ENCODE results near the gene ZNF329. TPM values are rescaled to one million over a fixed set of nuclear protein-coding genes. Genes with fewer than 3 reads are reported as not detected.
A peak's percentile ranks its signal among the peaks of the same experiment; 100 is the strongest.

The ZNF329 gene
- total and polyA plus RNA-seq, 2 of the 13 experiments (the other 11 are each of a cell fraction or from before 2014, with no cell fraction given), result 3.8 to 9.6 TPM

- TF ChIP-seq NFRKB (IDR thresholded peaks at IDR 0.05), result no peak
- TF ChIP-seq BORCS8-MEF2B (CRISPR knock-in tag; IDR thresholded peaks at IDR 0.05), result peak; percentile 17; the same call in 1 of the 2 replicates
- TF ChIP-seq REST (IDR thresholded peaks at IDR 0.05; ENCODE audit: borderline replicate concordance in 1 of 2, low read depth in 1 of 2, low read length in 2 of 2), result no peak; a peak in 1 of 4 replicates
- TF ChIP-seq PHF5A (CRISPR knock-in tag; IDR thresholded peaks at IDR 0.05; ENCODE audit: low read depth, unreplicated experiment), result no peak
- peak; percentile 56; the same call in 1 of the 2 replicates for TF ChIP-seq PPARG (CRISPR knock-in tag; conservative IDR thresholded peaks at IDR 0.05)
- peak; percentile 97; the same call in 1 of the 2 replicates for TF ChIP-seq SMAD1 (CRISPR knock-in tag; IDR thresholded peaks at IDR 0.05; ENCODE audit: borderline replicate concordance, low read depth)
- no peak for TF ChIP-seq HNRNPH1 (optimal IDR thresholded peaks at IDR 0.05; ENCODE audit: low read depth, low read length)
- peak; percentile 70; the same call in 1 of the 2 replicates for TF ChIP-seq ZNF605 (CRISPR knock-in tag; IDR thresholded peaks at IDR 0.05)
- no peak for TF ChIP-seq MZF1 (CRISPR knock-in tag; IDR thresholded peaks at IDR 0.05; ENCODE audit: borderline replicate concordance)
- TF ChIP-seq, protein P1, sequence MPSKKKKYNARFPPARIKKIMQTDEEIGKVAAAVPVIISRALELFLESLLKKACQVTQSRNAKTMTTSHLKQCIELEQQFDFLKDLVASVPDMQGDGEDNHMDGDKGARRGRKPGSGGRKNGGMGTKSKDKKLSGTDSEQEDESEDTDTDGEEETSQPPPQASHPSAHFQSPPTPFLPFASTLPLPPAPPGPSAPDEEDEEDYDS (CRISPR knock-in tag; IDR thresholded peaks at IDR 0.05), result peak; percentile 27
- peak in 1 of 2 experiments; percentile 92; a peak in 2 of 4 replicates for TF ChIP-seq KLF16 (CRISPR knock-in tag; IDR thresholded peaks at IDR 0.05)
- 0 out of 2 replicates have a peak, but pooled peaks have one; percentile 73 for TF ChIP-seq ZNF616 (CRISPR knock-in tag; IDR thresholded peaks at IDR 0.05; ENCODE audit: low read depth)
- 0 out of 2 replicates have a peak, but pooled peaks have one; percentile 19 for TF ChIP-seq CCDC6 (CRISPR knock-in tag; IDR thresholded peaks at IDR 0.05)
- TF ChIP-seq ZNF282 (IDR thresholded peaks at IDR 0.05; ENCODE audit: partially characterized antibody), result no peak
- no peak; the same call in 1 of the 2 replicates for TF ChIP-seq ZNF788 (CRISPR knock-in tag; IDR thresholded peaks at IDR 0.05; ENCODE audit: borderline replicate concordance)
- TF ChIP-seq ZFP41 (CRISPR knock-in tag; IDR thresholded peaks at IDR 0.05; ENCODE audit: borderline replicate concordance), result peak; percentile 76; the same call in 1 of the 2 replicates
- TF ChIP-seq KDM2A (CRISPR knock-in tag; IDR thresholded peaks at IDR 0.05; ENCODE audit: borderline replicate concordance, low read depth), result peak; percentile 85
- TF ChIP-seq ZNF589 (CRISPR knock-in tag; conservative IDR thresholded peaks at IDR 0.05), result no peak
- TF ChIP-seq ZFP62 (CRISPR knock-in tag; IDR thresholded peaks at IDR 0.05), result 0 out of 2 replicates have a peak, but pooled peaks have one; percentile 23
- no peak for TF ChIP-seq ATM (IDR thresholded peaks at IDR 0.05; ENCODE audit: borderline replicate concordance)
- peak; percentile 80; the same call in 1 of the 2 replicates for TF ChIP-seq ZNF615 (CRISPR knock-in tag; IDR thresholded peaks at IDR 0.05; ENCODE audit: borderline replicate concordance)
- TF ChIP-seq, protein P2, sequence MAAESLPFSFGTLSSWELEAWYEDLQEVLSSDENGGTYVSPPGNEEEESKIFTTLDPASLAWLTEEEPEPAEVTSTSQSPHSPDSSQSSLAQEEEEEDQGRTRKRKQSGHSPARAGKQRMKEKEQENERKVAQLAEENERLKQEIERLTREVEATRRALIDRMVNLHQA (CRISPR knock-in tag; IDR thresholded peaks at IDR 0.05), result no peak
- TF ChIP-seq XBP1 (CRISPR knock-in tag; IDR thresholded peaks at IDR 0.05), result no peak
- no peak for TF ChIP-seq E2F2 (CRISPR knock-in tag; IDR thresholded peaks at IDR 0.05; ENCODE audit: borderline replicate concordance)
Measured at GRCh38 chr19:58154679-58155648, 4.4 kb upstream of the ZNF329 start (continued).
